IPS-NIHi7 (cell line): ENCODE results near the gene ATP8A2.
"Not testable (repeated sequence)": the region's sequence is repeated elsewhere in the genome, so short reads cannot be mapped to it uniquely, and the experiment has no call there.

Source experiments
- DNase-seq: peaks from one replicate; pipeline ENCODE4 v3.0.0; 2012; ENCODE audit warnings: mixed read lengths; ENCODE audit errors: extremely low spot score

The ATP8A2 gene

DNA sequence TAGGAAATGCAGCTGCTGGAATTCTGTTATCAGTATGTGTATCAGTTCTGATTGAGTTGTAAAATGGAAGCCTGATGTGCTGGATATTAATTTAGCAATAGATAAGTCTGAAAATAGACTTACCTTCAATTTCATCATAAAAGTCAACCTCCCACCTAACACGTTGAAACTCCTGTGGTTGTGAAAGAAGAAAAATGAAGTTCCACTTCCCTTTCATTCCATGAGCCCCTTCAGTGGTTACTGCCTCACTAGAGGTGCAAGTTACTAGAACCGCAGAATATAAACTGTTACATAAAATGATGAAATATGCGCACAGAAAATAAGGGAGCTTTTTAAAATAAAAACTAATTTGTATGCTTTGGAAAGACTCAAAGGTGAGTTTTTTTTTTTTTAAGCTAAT lies 430.8 kb downstream of the ATP8A2 start:
- no peak for DNase-seq

DNA sequence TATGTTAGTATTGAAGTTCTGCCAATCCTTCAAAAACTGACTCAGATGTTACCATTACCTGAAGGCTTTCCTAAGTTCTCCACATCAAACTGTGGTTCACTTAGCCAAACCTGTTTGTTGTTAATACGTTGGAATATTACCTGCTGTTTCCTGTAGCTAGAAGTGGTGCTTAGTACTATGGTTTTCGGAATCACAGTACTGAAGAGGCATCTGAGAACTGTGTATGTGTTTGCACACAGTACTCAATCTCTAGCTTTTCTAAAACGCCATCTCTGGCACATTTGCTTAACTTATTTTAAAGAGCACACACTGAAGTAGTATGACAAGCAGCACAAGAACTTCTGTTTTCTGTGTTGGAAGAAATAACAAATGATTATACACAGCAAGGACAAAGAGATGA lies 431.9 kb downstream of the ATP8A2 start:
- no peak for DNase-seq

GRCh38 chr13:25806264-25806974 lies 434.6 kb downstream of the ATP8A2 start:
- DNase-seq = no peak

DNA sequence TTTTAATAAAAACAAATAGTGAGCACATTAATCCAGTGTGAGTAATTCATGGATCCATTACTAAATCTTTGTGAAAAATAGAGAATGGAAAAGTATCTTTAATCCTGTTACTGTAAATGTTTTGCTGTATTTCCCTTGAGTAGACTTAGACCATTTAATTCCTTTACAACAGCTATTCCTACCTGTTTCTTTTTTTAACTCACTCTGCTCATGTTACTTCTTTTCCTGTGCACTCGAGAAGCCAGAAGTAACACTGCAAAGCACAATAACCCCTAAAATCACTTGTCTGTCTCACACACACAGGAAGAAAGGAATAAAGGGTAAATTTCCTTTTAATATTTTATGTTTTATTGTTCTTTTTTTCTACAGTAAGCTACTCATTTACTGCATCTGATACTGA lies 435.8 kb downstream of the ATP8A2 start:
- no peak for DNase-seq

GRCh38 chr13:25811506-25811905 lies 439.7 kb downstream of the ATP8A2 start:
- no peak for DNase-seq

DNA sequence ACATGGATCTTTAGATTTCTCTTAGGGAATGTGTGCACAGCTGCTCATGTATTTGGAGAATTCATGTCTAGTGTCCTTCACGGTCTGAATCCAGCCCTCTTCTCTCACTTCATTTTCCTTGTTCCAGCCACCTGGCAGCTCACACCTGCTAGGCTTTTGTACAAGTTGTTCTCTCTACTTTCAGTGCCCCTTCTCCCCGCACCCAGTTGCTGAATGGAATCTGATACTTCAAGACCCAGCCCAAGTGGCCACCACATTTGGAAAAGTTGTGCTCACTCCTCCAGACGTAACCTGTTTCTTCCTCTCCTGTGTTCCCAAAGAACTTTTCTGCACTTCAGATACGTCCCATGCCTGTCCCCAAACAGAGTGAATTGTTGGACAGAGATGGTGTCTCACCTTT lies 444.5 kb downstream of the ATP8A2 start:
- DNase-seq = no peak

DNA sequence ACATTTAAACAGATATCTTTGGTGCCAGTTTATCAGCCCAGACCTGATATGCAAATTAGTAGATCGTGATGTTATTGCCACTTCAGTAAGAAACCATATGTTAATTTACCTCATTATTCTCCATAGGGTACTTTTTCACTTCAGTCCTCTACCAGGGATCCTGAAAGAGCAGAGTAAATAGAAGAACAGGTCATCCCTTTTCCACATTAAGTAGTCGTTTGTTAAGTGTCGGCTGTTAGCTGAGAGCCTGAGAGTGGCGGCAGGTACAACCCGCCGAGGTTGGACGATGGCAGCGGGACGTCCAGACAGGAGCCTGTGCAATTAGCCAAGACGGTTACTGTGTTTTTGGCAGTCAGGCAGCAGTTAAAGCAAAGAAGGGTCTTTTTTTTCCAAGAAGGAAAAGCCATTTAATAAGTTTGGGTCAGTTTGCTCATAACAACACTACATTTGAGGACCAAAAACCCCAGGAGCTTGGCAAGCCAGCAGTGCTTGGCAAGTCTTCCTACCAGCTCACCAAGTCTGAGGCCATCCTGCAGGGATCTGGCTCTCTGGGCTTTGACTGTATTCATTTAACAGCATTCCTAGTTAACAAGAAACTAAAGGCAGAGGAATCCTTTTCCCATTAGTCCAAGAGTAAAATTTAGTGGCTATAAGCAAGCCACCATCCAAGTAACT lies 448.2 kb downstream of the ATP8A2 start:
- DNase-seq = no peak

- DNase-seq = no peak
Measured at GRCh38 chr13:25821776-25822175, 450.0 kb downstream of the ATP8A2 start.

GRCh38 chr13:25827221-25827620 lies 455.4 kb downstream of the ATP8A2 start:
- DNase-seq = not testable (repeated sequence)

DNA sequence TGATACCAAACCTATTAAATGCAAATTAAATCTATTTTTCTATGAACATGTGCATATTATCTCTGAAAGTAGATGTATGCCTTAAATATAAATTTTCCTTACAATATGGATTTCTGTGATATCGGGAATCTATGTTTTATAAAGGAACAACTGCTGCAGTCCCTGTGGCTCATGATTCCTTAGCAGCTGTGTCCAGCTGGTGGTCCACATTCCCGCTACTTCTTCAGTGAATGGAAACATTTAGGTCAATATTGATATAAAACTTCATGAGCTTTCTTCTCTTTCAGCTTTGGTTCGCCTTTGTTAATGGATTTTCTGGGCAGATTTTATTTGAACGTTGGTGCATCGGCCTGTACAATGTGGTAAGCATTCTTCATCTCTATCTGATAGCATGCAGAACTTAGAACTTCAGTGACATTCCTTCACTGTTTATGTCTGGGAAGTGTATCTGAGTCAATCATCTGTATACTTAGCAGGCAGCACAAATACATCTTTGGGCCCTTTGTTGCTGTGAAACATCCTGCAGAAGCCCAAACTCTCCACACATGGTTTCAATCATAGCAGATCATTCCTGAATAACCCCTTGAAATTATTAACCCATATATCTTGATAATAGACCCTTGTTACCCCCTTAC lies 456.2 kb downstream of the ATP8A2 start:
- DNase-seq = no peak

- DNase-seq = no peak
Measured at GRCh38 chr13:25833761-25834160, 462.0 kb downstream of the ATP8A2 start.

DNA sequence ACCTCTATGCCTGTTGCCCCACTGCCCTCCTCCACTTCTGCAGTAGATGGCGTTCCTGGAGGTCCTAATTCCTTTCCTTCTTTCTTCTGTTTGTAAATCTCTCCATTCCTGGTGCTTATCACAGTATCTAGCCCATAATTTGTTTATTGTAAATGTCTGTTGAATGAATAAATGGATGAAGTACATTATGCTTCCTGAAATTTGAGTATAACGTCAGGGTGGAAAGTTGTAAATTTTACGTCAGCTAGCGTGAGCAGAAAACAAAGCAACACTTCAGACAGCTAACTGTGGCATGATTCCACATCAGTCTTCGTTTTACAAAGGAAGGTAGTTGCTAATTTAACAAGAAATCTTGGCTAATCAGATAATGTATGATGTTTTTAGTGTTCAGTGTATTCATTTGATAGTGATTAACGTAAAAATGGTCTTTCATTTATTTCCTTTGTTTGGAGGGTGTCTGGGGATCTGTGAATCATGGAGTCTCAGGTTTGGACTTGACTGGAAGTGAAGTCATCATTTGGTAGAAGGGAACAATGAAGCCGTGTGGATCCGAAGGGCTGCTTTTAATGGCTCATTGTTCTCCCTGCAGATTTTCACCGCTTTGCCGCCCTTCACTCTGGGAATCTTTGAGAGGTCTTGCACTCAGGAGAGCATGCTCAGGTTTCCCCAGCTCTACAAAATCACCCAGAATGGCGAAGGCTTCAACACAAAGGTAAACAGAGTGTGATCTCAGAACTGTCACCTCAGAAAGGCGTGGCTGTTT lies 465.0 kb downstream of the ATP8A2 start:
- DNase-seq = no peak

DNA sequence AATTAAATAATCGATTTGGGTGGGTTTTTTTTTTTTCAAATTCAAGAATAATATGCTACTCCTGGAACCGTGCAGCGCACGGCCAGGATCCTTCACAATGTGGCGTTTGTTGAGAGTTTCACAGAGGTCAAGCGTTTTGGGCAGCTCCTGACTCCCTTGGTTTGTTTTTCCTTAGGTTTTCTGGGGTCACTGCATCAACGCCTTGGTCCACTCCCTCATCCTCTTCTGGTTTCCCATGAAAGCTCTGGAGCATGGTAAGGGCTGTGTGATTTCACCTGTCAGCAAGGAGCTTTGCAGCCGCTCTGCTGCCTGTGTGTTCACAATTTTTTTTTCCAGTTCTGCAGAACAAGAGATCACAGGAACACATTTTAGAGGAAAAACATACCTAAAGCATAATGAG lies 467.6 kb downstream of the ATP8A2 start:
- no peak for DNase-seq

- no peak for DNase-seq
Measured at GRCh38 chr13:25840261-25840660, 468.5 kb downstream of the ATP8A2 start.

DNA sequence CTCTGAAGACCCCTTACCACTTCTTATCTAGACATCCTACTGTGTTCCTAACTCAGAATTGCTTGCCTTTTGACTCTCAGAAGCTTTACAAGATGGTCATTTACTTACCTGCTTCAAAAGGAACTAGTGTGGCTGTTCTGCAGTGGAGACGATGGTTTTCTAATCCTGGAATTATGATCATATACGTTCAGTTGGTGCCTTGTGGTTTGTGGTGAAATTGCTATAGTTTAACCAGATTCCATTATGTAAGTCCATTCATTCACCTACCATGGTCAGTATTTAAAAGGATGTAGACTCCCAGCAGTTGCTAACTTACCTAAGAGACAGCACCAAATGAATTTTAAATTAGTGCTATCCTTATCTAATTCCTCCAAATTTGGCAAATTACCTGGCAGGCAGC lies 469.2 kb downstream of the ATP8A2 start:
- no peak for DNase-seq

- DNase-seq = no peak
Measured at GRCh38 chr13:25843692-25844091, 471.9 kb downstream of the ATP8A2 start.

DNA sequence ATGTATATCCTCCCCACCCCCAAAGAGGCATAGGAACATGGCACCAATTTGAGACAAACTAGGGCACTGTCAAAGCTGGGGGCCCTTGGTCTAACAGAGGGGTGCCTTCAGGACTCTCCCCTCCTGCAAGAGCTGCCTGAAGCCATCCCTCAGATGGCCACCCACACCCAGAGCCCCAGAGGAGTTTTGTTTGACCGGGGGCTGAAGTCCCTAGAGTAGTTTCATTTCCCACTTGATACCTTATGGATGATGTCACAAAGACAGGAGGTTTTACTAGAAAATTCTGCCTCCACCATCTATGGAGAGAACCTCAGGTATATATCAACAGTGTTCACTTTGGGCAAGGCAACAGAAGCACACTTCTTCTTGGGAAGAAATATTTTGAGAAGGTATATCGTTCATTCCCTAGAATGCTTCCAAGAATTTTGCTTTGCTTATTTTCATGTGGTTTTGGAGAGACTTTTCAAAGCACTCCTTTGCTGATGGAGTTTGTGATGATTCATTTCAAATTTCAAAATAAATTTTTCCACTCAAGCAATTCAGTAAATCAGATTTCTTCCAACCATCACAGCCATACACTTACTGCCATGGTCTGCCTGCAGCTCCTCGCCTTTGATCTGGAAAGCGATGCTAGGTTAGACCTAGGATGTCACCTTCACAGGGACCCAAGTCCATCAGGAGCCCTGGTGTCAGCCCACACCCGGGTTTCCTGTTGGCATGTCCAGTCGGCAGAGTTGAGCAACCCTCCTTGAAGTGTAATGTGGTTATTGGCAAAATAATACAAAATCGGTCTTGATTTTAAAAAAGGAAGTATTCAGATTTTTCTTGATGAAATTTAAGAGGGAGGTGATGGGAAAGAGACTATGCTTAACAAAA lies 473.0 kb downstream of the ATP8A2 start:
- no peak for DNase-seq

- no peak for DNase-seq
Measured at GRCh38 chr13:25846222-25846984, 474.6 kb downstream of the ATP8A2 start.

DNA sequence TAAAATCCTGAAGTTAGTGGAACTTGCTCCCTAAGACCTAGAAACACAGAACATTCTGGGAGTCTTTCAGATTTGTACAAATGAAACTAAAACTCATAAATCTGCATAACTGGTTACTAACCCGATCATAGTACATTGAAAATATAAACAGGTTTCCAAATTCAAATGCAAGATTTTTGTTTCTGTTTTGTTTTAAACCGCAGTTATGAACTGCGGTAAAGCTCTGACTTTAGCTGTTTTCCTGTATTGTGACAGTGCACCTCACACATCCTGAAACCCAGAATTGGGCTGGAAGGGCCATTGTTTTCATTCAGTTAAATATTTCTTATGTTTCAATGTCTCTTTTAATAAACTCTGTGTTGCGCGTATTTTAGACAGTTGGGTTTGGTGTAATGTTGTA lies 475.4 kb downstream of the ATP8A2 start:
- no peak for DNase-seq
